HG02678 (cell line): ENCODE data around the gene PNLIPRP3.

Experiments
- ATAC-seq: cut with Tn5 transposase; IDR thresholded peaks from one replicate; pipeline ENCODE4 v1.9.1; 2021; ENCODE audit warnings: mild to moderate bottlenecking, moderate library complexity; ENCODE audit not compliant: unreplicated experiment

PNLIPRP3 gene

GRCh38 chr10:116444527-116445142, 17.0 kb downstream of the PNLIPRP3 start:
- peak; percentile 89 for ATAC-seq

GRCh38 chr10:116450861-116451260, 23.2 kb downstream of the PNLIPRP3 start:
- no peak for ATAC-seq

- no peak for ATAC-seq
Measured at GRCh38 chr10:116451711-116452337, 24.2 kb downstream of the PNLIPRP3 start.

- no peak for ATAC-seq
Measured at GRCh38 chr10:116452338-116452720, 24.7 kb downstream of the PNLIPRP3 start.

GRCh38 chr10:116457488-116457887, 29.8 kb downstream of the PNLIPRP3 start:
- no peak for ATAC-seq

- ATAC-seq, result no peak
Measured at GRCh38 chr10:116460219-116460618, 32.6 kb downstream of the PNLIPRP3 start.

- no peak for ATAC-seq
Measured at GRCh38 chr10:116461680-116462079, 34.0 kb downstream of the PNLIPRP3 start.

GRCh38 chr10:116464257-116464656, 36.6 kb downstream of the PNLIPRP3 start:
- no peak for ATAC-seq

GRCh38 chr10:116465546-116465945, 37.9 kb downstream of the PNLIPRP3 start:
- no peak for ATAC-seq

GRCh38 chr10:116466715-116467422, 39.2 kb downstream of the PNLIPRP3 start:
- no peak for ATAC-seq

GRCh38 chr10:116469437-116469836, 41.8 kb downstream of the PNLIPRP3 start:
- ATAC-seq, result no peak

GRCh38 chr10:116470071-116470470, 42.4 kb downstream of the PNLIPRP3 start:
- ATAC-seq, result no peak

- no peak for ATAC-seq
Measured at GRCh38 chr10:116470768-116471415, 43.2 kb downstream of the PNLIPRP3 start.

GRCh38 chr10:116472891-116473290, 45.2 kb downstream of the PNLIPRP3 start:
- no peak for ATAC-seq

GRCh38 chr10:116475866-116476265, 48.2 kb downstream of the PNLIPRP3 start:
- no peak for ATAC-seq

- ATAC-seq, result no peak
Measured at GRCh38 chr10:116476461-116476860, 48.8 kb downstream of the PNLIPRP3 start.

GRCh38 chr10:116477986-116478664, 50.5 kb downstream of the PNLIPRP3 start:
- no peak for ATAC-seq

- no peak for ATAC-seq
Measured at GRCh38 chr10:116486770-116487448, 59.3 kb downstream of the PNLIPRP3 start.

- ATAC-seq, result no peak
Measured at GRCh38 chr10:116487522-116488430, 60.1 kb downstream of the PNLIPRP3 start.
